HEK293T (cell line): ENCODE measurements around the gene EXD2.

Source experiments
- FOXM1 ChIP-seq: fragments of 450-650 bp; IDR thresholded peaks from 2 replicates; pipeline ENCODE4 v1.6.1; 2017; ENCODE audit warnings: mild to moderate bottlenecking, borderline replicate concordance
- SP1 ChIP-seq: fragments of 450-650 bp; IDR thresholded peaks from 2 replicates; pipeline ENCODE4 v1.6.1; 2017
- SUZ12 ChIP-seq: fragments of 450-650 bp; IDR thresholded peaks from 2 replicates; pipeline ENCODE4 v1.6.1; 2016; ENCODE audit warnings: mild to moderate bottlenecking
- ZNF384 ChIP-seq: fragments of 450-650 bp; IDR thresholded peaks from 2 replicates; pipeline ENCODE4 v1.6.1; 2016

GRCh38 chr14:69291396-69291795 lies 100.1 kb downstream of the EXD2 start:
- TF ChIP-seq SUZ12 (no peak), FOXM1 (no peak), ZNF384 (no peak), SP1 (no peak)
